A673 (cell line): ENCODE measurements around the gene MGAT4A.

Source experiments
- EZH2 ChIP-seq: fragments of 200-600 bp; sonication (generic); IDR thresholded peaks from 2 replicates; pipeline ENCODE4 v1.6.1; 2017; ENCODE audit warnings: borderline replicate concordance, low read depth, mild to moderate bottlenecking, mixed read lengths, antibody characterized with exemption, low read length; ENCODE audit not compliant: poor library complexity, severe bottlenecking
- TF ChIP-seq, protein P1 (sequence below): fragments of 300-800, 200-600 bp; sonication (generic); conservative IDR thresholded peaks from 2 replicates; pipeline ENCODE4 v1.5.1; 2017; ENCODE audit warnings: low read depth, mild to moderate bottlenecking, antibody characterized with exemption, low read length, moderate library complexity, mixed read lengths

DNA sequence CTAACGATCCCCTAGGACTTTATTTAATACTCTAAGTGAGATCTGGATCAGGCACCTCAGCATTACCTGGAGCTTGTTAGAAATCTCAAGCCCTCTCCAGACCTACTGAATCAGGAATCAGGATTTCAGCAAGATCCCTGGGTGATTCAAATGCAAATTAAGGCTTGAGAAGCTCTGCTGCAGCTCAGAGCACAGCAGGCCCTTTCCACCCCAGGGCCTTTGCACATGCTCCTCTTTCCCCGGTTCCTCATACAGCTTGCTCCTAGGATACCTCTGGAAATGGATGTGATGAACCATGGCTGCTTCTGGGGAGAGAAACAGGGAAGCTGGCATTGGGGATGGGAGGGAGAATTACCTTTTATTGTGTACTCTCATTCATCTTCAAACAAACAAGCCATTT, 40.3 kb upstream of the MGAT4A start:
- TF ChIP-seq, protein P1, sequence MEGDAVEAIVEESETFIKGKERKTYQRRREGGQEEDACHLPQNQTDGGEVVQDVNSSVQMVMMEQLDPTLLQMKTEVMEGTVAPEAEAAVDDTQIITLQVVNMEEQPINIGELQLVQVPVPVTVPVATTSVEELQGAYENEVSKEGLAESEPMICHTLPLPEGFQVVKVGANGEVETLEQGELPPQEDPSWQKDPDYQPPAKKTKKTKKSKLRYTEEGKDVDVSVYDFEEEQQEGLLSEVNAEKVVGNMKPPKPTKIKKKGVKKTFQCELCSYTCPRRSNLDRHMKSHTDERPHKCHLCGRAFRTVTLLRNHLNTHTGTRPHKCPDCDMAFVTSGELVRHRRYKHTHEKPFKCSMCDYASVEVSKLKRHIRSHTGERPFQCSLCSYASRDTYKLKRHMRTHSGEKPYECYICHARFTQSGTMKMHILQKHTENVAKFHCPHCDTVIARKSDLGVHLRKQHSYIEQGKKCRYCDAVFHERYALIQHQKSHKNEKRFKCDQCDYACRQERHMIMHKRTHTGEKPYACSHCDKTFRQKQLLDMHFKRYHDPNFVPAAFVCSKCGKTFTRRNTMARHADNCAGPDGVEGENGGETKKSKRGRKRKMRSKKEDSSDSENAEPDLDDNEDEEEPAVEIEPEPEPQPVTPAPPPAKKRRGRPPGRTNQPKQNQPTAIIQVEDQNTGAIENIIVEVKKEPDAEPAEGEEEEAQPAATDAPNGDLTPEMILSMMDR = no peak
- no peak for TF ChIP-seq EZH2
